PFSK-1 (cell line): Measurements from ENCODE around the gene GNPNAT1.

Source experiments
- FOXP2 ChIP-seq: optimal IDR thresholded peaks from 2 replicates; pipeline ENCODE3; 2011; ENCODE audit warnings: borderline replicate concordance, control low read depth, inconsistent platforms; ENCODE audit not compliant: insufficient read depth; ENCODE audit errors: extremely low read length, extremely low read depth
- POLR2AphosphoS5 ChIP-seq: IDR thresholded peaks from 2 replicates; pipeline ENCODE4 v1.6.1; 2012; ENCODE audit warnings: low read depth, mild to moderate bottlenecking, control low read depth, low read length, moderate library complexity
- SIN3A ChIP-seq: IDR thresholded peaks from 2 replicates; pipeline ENCODE4 v1.6.1; 2012; ENCODE audit warnings: mild to moderate bottlenecking, low read length, moderate library complexity, borderline replicate concordance; ENCODE audit not compliant: insufficient read depth
- TAF1 ChIP-seq: IDR thresholded peaks from 2 replicates; pipeline ENCODE4 v1.6.1; 2012; ENCODE audit warnings: low read length, control low read depth, borderline replicate concordance; ENCODE audit not compliant: insufficient read depth
- TF ChIP-seq, protein P1 (sequence below), 2 experiments: IDR thresholded peaks; 2 replicates each; pipeline versions ENCODE4 v1.6.1 to v1.8.0; 2011 to 2012; ENCODE audit warnings: low read depth in 2 of 2, low read length in 2 of 2, control low read depth in 1 of 2, inconsistent platforms in 1 of 2, mild to moderate bottlenecking in 1 of 2, moderate library complexity in 1 of 2; ENCODE audit not compliant: insufficient read depth in 1 of 2

GNPNAT1 gene

DNA sequence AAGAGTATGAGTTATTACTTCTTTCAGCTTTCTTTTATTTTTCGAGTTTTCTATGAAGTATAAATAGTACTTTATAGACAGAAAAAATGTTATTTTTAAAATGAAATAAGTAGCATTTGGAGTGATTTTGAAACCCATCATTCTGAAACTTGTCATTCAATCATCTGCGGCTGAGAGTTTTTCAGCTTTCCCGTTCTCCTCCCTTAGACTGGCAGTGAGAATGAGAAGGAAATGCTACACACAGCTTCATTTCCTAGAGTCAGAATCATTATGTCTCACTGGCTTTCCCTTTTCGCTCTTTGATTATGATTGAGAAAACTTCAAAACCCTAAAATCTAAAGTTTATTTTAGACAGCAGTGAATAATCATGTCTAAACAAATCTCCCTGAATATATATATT is 33.7 kb upstream of the GNPNAT1 start:
- TF ChIP-seq SIN3A (no peak), FOXP2 (no peak), POLR2AphosphoS5 (no peak), TAF1 (no peak)
- TF ChIP-seq, protein P1, sequence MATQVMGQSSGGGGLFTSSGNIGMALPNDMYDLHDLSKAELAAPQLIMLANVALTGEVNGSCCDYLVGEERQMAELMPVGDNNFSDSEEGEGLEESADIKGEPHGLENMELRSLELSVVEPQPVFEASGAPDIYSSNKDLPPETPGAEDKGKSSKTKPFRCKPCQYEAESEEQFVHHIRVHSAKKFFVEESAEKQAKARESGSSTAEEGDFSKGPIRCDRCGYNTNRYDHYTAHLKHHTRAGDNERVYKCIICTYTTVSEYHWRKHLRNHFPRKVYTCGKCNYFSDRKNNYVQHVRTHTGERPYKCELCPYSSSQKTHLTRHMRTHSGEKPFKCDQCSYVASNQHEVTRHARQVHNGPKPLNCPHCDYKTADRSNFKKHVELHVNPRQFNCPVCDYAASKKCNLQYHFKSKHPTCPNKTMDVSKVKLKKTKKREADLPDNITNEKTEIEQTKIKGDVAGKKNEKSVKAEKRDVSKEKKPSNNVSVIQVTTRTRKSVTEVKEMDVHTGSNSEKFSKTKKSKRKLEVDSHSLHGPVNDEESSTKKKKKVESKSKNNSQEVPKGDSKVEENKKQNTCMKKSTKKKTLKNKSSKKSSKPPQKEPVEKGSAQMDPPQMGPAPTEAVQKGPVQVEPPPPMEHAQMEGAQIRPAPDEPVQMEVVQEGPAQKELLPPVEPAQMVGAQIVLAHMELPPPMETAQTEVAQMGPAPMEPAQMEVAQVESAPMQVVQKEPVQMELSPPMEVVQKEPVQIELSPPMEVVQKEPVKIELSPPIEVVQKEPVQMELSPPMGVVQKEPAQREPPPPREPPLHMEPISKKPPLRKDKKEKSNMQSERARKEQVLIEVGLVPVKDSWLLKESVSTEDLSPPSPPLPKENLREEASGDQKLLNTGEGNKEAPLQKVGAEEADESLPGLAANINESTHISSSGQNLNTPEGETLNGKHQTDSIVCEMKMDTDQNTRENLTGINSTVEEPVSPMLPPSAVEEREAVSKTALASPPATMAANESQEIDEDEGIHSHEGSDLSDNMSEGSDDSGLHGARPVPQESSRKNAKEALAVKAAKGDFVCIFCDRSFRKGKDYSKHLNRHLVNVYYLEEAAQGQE (IDR thresholded peaks at IDR 0.05; ENCODE audit: insufficient read depth in 1 of 2, low read depth in 2 of 2, low read length in 2 of 2): no peak

GRCh38 chr14:52824462-52824861 is 33.1 kb upstream of the GNPNAT1 start:
- TF ChIP-seq, protein P1 (IDR thresholded peaks at IDR 0.05; ENCODE audit: insufficient read depth in 1 of 2, low read depth in 2 of 2, low read length in 2 of 2): no peak
- TF ChIP-seq TAF1: no peak
- no peak for TF ChIP-seq POLR2AphosphoS5
- no peak for TF ChIP-seq SIN3A
- no peak for TF ChIP-seq FOXP2

DNA sequence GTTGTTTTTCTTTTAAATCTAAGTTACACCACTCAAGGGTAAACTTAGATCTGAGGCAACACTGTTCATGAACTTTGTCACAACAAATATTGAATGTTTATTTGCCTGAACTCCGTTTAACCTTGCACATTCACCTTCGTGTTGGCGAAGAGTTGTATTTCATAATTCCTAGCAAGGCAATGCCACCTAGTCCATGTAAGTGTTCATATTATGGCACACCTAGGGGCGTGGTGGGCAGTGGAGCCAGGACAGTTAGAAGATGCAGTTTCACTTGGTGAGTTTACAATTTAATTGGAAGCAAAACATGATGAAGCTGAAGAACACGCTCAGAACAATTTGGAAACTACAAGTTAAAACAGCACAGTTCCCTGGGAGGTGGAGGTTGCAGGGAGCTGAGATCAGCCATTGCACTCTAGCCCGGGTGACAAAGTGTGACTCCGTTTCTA is 30.4 kb upstream of the GNPNAT1 start:
- TF ChIP-seq TAF1: no peak
- no peak for TF ChIP-seq FOXP2
- TF ChIP-seq, protein P1 (IDR thresholded peaks at IDR 0.05; ENCODE audit: insufficient read depth in 1 of 2, low read depth in 2 of 2, low read length in 2 of 2): no peak
- TF ChIP-seq POLR2AphosphoS5: no peak
- TF ChIP-seq SIN3A: no peak

DNA sequence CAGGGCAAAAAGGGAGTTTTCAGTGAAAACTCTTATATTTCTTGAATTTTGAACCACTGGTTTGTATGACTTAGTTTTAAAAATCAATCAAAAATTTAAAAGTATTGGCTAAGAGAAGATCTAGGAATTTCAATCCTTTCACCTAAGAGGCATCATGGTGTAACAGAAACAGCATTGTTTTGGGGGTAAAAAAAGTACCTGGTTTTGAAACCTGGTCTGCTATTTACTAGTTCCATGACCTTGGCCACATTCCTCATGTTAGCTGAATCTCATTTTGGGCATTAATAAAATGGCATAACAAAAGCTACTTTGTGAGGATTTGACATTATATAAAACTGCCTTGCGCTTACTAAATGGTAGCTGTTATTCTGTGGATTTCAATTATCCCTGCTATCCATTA is 16.7 kb upstream of the GNPNAT1 start:
- no peak for TF ChIP-seq POLR2AphosphoS5

DNA sequence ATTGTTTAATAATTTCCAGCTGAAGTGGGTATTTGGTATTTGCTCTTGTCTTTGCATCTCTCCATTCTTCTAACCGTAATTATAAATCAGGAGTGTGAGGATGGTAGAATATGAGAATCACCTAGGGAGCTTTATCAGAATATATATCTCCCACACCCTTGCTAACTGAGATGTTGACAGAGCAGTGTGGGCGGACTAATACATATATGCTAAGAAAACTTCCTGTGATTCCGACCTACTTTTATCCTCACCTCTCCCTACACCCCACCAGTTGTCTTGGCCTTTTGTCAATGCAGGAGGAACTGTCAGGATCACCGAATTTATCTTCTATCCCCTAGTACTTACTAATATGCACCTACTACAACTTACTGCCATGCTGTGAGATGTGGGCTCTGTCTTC is 14.7 kb upstream of the GNPNAT1 start:
- TF ChIP-seq, protein P1 (IDR thresholded peaks at IDR 0.05; ENCODE audit: insufficient read depth in 1 of 2, low read depth in 2 of 2, low read length in 2 of 2): no peak
- TF ChIP-seq TAF1 (no peak), SIN3A (no peak), POLR2AphosphoS5 (no peak), FOXP2 (no peak)
